Jurkat, Clone E6-1 (cell line): ENCODE data around the gene ACSM2A.
"Not testable (repeated sequence)": the region's sequence is repeated elsewhere in the genome, so short reads cannot be mapped to it uniquely, and the experiment has no call there.

Experiments used
- DNase-seq: peaks from one replicate; pipeline ENCODE4 v3.0.0-alpha.2; 2011; ENCODE audit warnings: low read depth, low spot score
- H3K4me3 ChIP-seq: 2 replicates; pipeline ENCODE4 v1.5.1; 2011; ENCODE audit warnings: mild to moderate bottlenecking, low read length, control low read depth, moderate library complexity

The ACSM2A gene

GRCh38 chr16:20532284-20532792 lies 81.0 kb downstream of the ACSM2A start:
- DNase-seq: not testable (repeated sequence)

GRCh38 chr16:20536669-20537068 lies 85.3 kb downstream of the ACSM2A start:
- not testable (repeated sequence) for DNase-seq, H3K4me3 ChIP-seq

More at GRCh38 chr16:20532284-20532792, 81.0 kb downstream of the ACSM2A start:
- H3K4me3 ChIP-seq: not testable (repeated sequence)
